Parathyroid adenoma (tissue), 2 donors: ENCODE measurements around the gene MX1.

Experiments used
- H2AFZ ChIP-seq: fragments of 300-600 bp; sonication (generic); one replicate; pipeline ENCODE4 v1.7.0; 2017; ENCODE audit warnings: antibody characterized with exemption, mild to moderate bottlenecking
- H3K27ac ChIP-seq: fragments of 300-600 bp; sonication (generic); one replicate; pipeline ENCODE4 v1.7.0; 2017
- H3K27me3 ChIP-seq: fragments of 300-600 bp; sonication (generic); one replicate; pipeline ENCODE4 v1.7.0; 2017; ENCODE audit warnings: low read length; ENCODE audit not compliant: control insufficient read depth, insufficient read depth
- H3K36me3 ChIP-seq: fragments of 300-600 bp; sonication (generic); one replicate; pipeline ENCODE4 v1.7.0; 2017; ENCODE audit warnings: low read length; ENCODE audit not compliant: control insufficient read depth, insufficient read depth
- H3K4me1 ChIP-seq: fragments of 300-600 bp; sonication (generic); one replicate; pipeline ENCODE4 v1.7.0; 2017; ENCODE audit warnings: control low read depth
- H3K4me2 ChIP-seq: fragments of 300-600 bp; sonication (generic); one replicate; pipeline ENCODE4 v1.7.0; 2017; ENCODE audit warnings: low read length
- H3K4me3 ChIP-seq: fragments of 300-600 bp; sonication (generic); one replicate; pipeline ENCODE4 v1.7.0; 2017; ENCODE audit warnings: low read depth, low read length
- H3K79me2 ChIP-seq: fragments of 300-600 bp; sonication (generic); one replicate; pipeline ENCODE4 v1.7.0; 2017; ENCODE audit warnings: control low read depth
- H3K9ac ChIP-seq: fragments of 300-600 bp; sonication (generic); one replicate; pipeline ENCODE4 v1.7.0; 2017; ENCODE audit warnings: mild to moderate bottlenecking
- H3K9me3 ChIP-seq: fragments of 300-600 bp; sonication (generic); one replicate; pipeline ENCODE4 v1.7.0; 2017; ENCODE audit warnings: low read length; ENCODE audit not compliant: control insufficient read depth
- CTCF ChIP-seq: fragments of 300-600 bp; sonication (generic); IDR thresholded peaks from one replicate; pipeline ENCODE4 v1.7.0; 2017; ENCODE audit warnings: antibody characterized with exemption, mild to moderate bottlenecking
- donor health status: primary hyperparathyroidism.

Gene MX1

DNA sequence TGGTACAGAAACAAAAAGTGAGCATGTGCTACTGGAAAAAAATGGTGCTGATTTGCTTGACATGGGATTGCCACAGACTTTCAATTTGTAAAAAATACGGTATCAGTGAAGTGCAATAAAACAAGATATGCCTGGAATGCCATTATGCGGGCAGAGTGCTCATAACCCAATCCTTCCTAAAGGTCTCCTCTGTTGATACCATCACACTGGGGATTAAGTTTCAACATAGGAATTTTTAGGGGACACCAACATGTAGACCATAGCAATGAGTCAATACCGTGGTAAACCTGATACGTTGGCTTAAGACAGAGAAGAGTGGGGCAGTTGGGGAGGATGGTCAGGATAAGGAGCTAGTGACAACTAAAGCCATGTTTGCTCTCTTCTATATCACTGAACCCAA is 20.5 kb downstream of the MX1 start:
- no peaks in the 10 kb centered on the region for H3K9me3 ChIP-seq

GRCh38 chr21:41447356-41447755 is 21.3 kb downstream of the MX1 start:
- Histone ChIP-seq H3K27ac (no peak overlapping the region), H3K27me3 (no peaks in the 10 kb centered on the region), H3K79me2 (no peaks in the 10 kb centered on the region), H2AFZ (no peak overlapping the region), H3K4me2 (no peak overlapping the region), H3K36me3 (no peaks in the 10 kb centered on the region), H3K9ac (no peak overlapping the region), H3K4me3 (no peak overlapping the region), H3K9me3 (no peaks in the 10 kb centered on the region), H3K4me1 (peaks cover 4% of the 10 kb centered on the region)
- no peak for TF ChIP-seq CTCF

More for the DNA sequence above, 20.5 kb downstream of the MX1 start:
- no peak overlapping the region for H3K27ac ChIP-seq
- H3K4me1 ChIP-seq = peaks cover 4% of the 10 kb centered on the region
- H3K4me2 ChIP-seq = no peak overlapping the region
- TF ChIP-seq CTCF = no peak
- H3K9ac ChIP-seq = no peak overlapping the region
- no peak overlapping the region for H3K4me3 ChIP-seq
- H3K27me3 ChIP-seq = no peaks in the 10 kb centered on the region
- H2AFZ ChIP-seq = no peak overlapping the region
- H3K36me3 ChIP-seq = no peaks in the 10 kb centered on the region
- H3K79me2 ChIP-seq = no peaks in the 10 kb centered on the region

DNA sequence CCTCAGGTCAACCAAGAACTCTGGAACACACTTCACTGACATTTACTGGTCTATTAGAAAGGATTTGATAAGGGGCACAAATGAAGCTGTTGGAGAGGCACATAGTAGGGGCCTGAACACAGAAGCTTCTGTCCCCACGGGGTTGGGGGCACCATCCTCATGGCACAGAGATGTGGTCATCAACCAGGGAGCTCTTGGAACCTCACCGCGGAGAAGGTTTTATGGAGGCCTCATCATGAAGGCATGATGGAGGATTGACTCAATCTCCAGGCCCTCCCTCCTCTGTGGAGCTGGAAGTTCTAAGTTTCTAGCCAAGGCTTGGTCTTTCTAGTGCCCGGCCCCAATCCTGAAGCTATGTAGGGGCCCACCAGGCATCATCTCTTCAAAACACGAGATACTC is 23.6 kb downstream of the MX1 start:
- TF ChIP-seq CTCF = no peak
- no peak overlapping the region for H3K4me2 ChIP-seq

GRCh38 chr21:41451753-41452676 is 26.0 kb downstream of the MX1 start:
- H2AFZ ChIP-seq = no peak overlapping the region
- TF ChIP-seq CTCF = no peak
- H3K36me3 ChIP-seq = no peaks in the 10 kb centered on the region
- no peak overlapping the region for H3K27ac ChIP-seq
- H3K79me2 ChIP-seq = no peaks in the 10 kb centered on the region
- no peaks in the 10 kb centered on the region for H3K9me3 ChIP-seq
- no peak overlapping the region for H3K4me3 ChIP-seq
- H3K4me2 ChIP-seq = no peak overlapping the region
- no peaks in the 10 kb centered on the region for H3K27me3 ChIP-seq
- no peaks in the 10 kb centered on the region for H3K4me1 ChIP-seq
- H3K9ac ChIP-seq = no peak overlapping the region

More for the DNA sequence above, 23.6 kb downstream of the MX1 start:
- Histone ChIP-seq H2AFZ (no peak overlapping the region), H3K27me3 (no peaks in the 10 kb centered on the region), H3K4me3 (no peak overlapping the region), H3K36me3 (no peaks in the 10 kb centered on the region), H3K27ac (no peak overlapping the region), H3K9ac (no peak overlapping the region), H3K4me1 (peaks cover 4% of the 10 kb centered on the region), H3K9me3 (no peaks in the 10 kb centered on the region), H3K79me2 (no peaks in the 10 kb centered on the region)

GRCh38 chr21:41453198-41453597 is 27.2 kb downstream of the MX1 start:
- Histone ChIP-seq H3K79me2 (no peaks in the 10 kb centered on the region), H3K27ac (no peak overlapping the region), H3K4me3 (no peak overlapping the region), H3K9ac (no peak overlapping the region), H3K9me3 (no peaks in the 10 kb centered on the region), H3K27me3 (no peaks in the 10 kb centered on the region), H3K36me3 (no peaks in the 10 kb centered on the region), H2AFZ (no peak overlapping the region), H3K4me2 (no peak overlapping the region), H3K4me1 (no peaks in the 10 kb centered on the region)
- no peak for TF ChIP-seq CTCF
